Measurements from ENCODE around the gene DRAP1.

DNA sequence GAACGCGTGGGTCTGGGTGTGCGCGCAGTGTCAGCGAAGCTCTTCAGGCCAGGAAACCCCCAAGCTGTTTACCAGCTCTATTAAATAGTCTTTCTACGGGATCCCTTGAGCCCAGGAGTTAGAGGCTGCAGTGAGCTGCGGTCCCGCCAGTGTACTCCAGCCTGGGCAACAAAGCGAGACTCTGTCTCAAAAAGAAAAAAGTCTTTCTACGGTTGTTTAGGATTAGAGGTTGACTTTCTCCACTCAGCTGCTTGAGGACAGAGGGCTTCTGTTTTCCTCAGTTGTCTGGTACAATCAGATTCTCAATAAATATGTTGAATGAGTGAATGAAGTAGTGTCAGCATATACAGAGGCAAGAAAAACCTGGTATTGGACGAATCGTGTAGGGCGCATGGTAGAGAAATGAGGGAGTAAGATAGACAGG, 42.9 kb downstream of the DRAP1 start:
- TF ChIP-seq, protein P1, sequence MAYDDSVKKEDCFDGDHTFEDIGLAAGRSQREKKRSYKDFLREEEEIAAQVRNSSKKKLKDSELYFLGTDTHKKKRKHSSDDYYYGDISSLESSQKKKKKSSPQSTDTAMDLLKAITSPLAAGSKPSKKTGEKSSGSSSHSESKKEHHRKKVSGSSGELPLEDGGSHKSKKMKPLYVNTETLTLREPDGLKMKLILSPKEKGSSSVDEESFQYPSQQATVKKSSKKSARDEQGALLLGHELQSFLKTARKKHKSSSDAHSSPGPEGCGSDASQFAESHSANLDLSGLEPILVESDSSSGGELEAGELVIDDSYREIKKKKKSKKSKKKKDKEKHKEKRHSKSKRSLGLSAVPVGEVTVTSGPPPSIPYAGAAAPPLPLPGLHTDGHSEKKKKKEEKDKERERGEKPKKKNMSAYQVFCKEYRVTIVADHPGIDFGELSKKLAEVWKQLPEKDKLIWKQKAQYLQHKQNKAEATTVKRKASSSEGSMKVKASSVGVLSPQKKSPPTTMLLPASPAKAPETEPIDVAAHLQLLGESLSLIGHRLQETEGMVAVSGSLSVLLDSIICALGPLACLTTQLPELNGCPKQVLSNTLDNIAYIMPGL (CRISPR knock-in tag; IDR thresholded peaks at IDR 0.05): no peak
- TF ChIP-seq, protein P2, sequence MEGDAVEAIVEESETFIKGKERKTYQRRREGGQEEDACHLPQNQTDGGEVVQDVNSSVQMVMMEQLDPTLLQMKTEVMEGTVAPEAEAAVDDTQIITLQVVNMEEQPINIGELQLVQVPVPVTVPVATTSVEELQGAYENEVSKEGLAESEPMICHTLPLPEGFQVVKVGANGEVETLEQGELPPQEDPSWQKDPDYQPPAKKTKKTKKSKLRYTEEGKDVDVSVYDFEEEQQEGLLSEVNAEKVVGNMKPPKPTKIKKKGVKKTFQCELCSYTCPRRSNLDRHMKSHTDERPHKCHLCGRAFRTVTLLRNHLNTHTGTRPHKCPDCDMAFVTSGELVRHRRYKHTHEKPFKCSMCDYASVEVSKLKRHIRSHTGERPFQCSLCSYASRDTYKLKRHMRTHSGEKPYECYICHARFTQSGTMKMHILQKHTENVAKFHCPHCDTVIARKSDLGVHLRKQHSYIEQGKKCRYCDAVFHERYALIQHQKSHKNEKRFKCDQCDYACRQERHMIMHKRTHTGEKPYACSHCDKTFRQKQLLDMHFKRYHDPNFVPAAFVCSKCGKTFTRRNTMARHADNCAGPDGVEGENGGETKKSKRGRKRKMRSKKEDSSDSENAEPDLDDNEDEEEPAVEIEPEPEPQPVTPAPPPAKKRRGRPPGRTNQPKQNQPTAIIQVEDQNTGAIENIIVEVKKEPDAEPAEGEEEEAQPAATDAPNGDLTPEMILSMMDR (IDR thresholded peaks at IDR 0.05): no peak
- TF ChIP-seq TCF7 (CRISPR knock-in tag; IDR thresholded peaks at IDR 0.05; ENCODE audit: low read depth): no peak
- no peak for TF ChIP-seq NFYB (CRISPR knock-in tag; conservative IDR thresholded peaks at IDR 0.05; ENCODE audit: low read depth)
- TF ChIP-seq, protein P3, sequence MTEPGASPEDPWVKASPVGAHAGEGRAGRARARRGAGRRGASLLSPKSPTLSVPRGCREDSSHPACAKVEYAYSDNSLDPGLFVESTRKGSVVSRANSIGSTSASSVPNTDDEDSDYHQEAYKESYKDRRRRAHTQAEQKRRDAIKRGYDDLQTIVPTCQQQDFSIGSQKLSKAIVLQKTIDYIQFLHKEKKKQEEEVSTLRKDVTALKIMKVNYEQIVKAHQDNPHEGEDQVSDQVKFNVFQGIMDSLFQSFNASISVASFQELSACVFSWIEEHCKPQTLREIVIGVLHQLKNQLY (CRISPR knock-in tag; IDR thresholded peaks at IDR 0.05): no peak
